CD14-positive monocyte (primary cell): ENCODE results near the gene RIPK3. TPM values are rescaled to one million over a fixed set of nuclear protein-coding genes. Genes with fewer than 3 reads are reported as not detected.

Source experiments
- DNase-seq, 3 donors: peaks; one replicate each; pipeline ENCODE4 v3.0.0-alpha.2; 2011 to 2022
- H2AFZ ChIP-seq: 2 replicates; pipeline ENCODE4 v1.6.0; 2012; ENCODE audit warnings: mild to moderate bottlenecking, low read depth, low read length, inconsistent platforms; ENCODE audit not compliant: insufficient read depth, poor library complexity, severe bottlenecking
- H3K27ac ChIP-seq, 2 donors: 1 replicate in 1 of 2; 2 replicates in 1 of 2; pipeline ENCODE4 v1.5.1; 2012 to 2013; ENCODE audit warnings: low read length in 2 of 2, control low read depth in 1 of 2, inconsistent platforms in 1 of 2, low read depth in 1 of 2, mild to moderate bottlenecking in 1 of 2
- H3K27me3 ChIP-seq, 2 donors: one replicate each; pipeline versions ENCODE4 v1.6.0 to v1.6.1; 2011 to 2013; ENCODE audit warnings: low read length in 2 of 2; ENCODE audit not compliant: control insufficient read depth in 2 of 2, insufficient read depth in 2 of 2
- H3K36me3 ChIP-seq, 2 donors: replicated peaks in 1 of 2; 1 replicate in 1 of 2; 2 replicates in 1 of 2; pipeline versions ENCODE4 v1.5.1 to v1.6.1; 2012 to 2013; ENCODE audit warnings: low read length in 2 of 2, control low read depth in 1 of 2, inconsistent platforms in 1 of 2, mild to moderate bottlenecking in 1 of 2; ENCODE audit not compliant: insufficient read depth in 2 of 2, control insufficient read depth in 1 of 2
- H3K4me1 ChIP-seq, 2 donors: 1 replicate in 1 of 2; 2 replicates in 1 of 2; pipeline versions ENCODE4 v1.5.1 to v1.6.1; 2012 to 2013; ENCODE audit warnings: low read length in 2 of 2, control low read depth in 1 of 2, inconsistent platforms in 1 of 2, mild to moderate bottlenecking in 1 of 2, moderate library complexity in 1 of 2; ENCODE audit not compliant: insufficient read depth in 2 of 2, control insufficient read depth in 1 of 2
- H3K4me2 ChIP-seq: replicated peaks from 2 replicates; pipeline ENCODE3; 2012; ENCODE audit warnings: low read length, moderate library complexity, mild to moderate bottlenecking; ENCODE audit not compliant: poor library complexity, severe bottlenecking; ENCODE audit errors: extremely low read depth
- H3K4me3 ChIP-seq, 3 experiments: fragments of 200-600 bp in 1 of 3; sonication (generic) in 1 of 3; replicated peaks in 1 of 3; 1 replicate in 2 of 3; 2 replicates in 1 of 3; pipeline ENCODE4 v1.5.1; 2011 to 2013; ENCODE audit warnings: low read length in 3 of 3, mild to moderate bottlenecking in 3 of 3, control low read depth in 2 of 3, low read depth in 2 of 3, inconsistent platforms in 1 of 3, moderate library complexity in 1 of 3
- H3K79me2 ChIP-seq: 2 replicates; pipeline ENCODE4 v1.6.0; 2012; ENCODE audit warnings: mild to moderate bottlenecking, control low read depth, inconsistent platforms, low read length, moderate library complexity; ENCODE audit not compliant: insufficient read depth
- H3K9ac ChIP-seq: 2 replicates; pipeline ENCODE4 v1.6.0; 2017; ENCODE audit warnings: low read length, mild to moderate bottlenecking; ENCODE audit not compliant: insufficient read depth, poor library complexity, severe bottlenecking
- H3K9me3 ChIP-seq, 2 donors: replicated peaks in 1 of 2; 1 replicate in 1 of 2; 2 replicates in 1 of 2; pipeline versions ENCODE4 v1.5.1 to v1.6.1; 2012 to 2013; ENCODE audit warnings: low read length in 2 of 2, control low read depth in 1 of 2; ENCODE audit not compliant: control insufficient read depth in 1 of 2, insufficient read depth in 1 of 2
- H4K20me1 ChIP-seq: 2 replicates; pipeline ENCODE4 v1.6.0; 2012; ENCODE audit warnings: mild to moderate bottlenecking, low read length, control low read depth, moderate library complexity; ENCODE audit not compliant: insufficient read depth
- H3K27ac Mint-ChIP-seq, 7 donors: one replicate each; pipeline ENCODE4 v1.8.0; 2020; ENCODE audit warnings: mild to moderate bottlenecking in 7 of 7, mixed read lengths in 7 of 7, moderate library complexity in 6 of 7, inconsistent platforms in 2 of 7
- H3K27me3 Mint-ChIP-seq, 3 donors: one replicate each; pipeline ENCODE4 v1.8.0; 2021 to 2022; ENCODE audit warnings: low read depth in 3 of 3, mild to moderate bottlenecking in 3 of 3, mixed read lengths in 3 of 3, moderate library complexity in 3 of 3, inconsistent platforms in 1 of 3
- H3K36me3 Mint-ChIP-seq, 2 donors: one replicate each; pipeline ENCODE4 v1.8.0; 2020; ENCODE audit warnings: mixed read lengths in 2 of 2, inconsistent platforms in 1 of 2, mild to moderate bottlenecking in 1 of 2
- H3K4me1 Mint-ChIP-seq: one replicate; pipeline ENCODE4 v1.8.0; 2020; ENCODE audit warnings: mild to moderate bottlenecking, mixed read lengths
- H3K4me3 Mint-ChIP-seq, 2 donors: one replicate each; pipeline ENCODE4 v1.8.0; 2020; ENCODE audit warnings: mild to moderate bottlenecking in 2 of 2, mixed read lengths in 2 of 2, moderate library complexity in 1 of 2
- H3K9me3 Mint-ChIP-seq, 7 donors: one replicate each; pipeline ENCODE4 v1.8.0; 2020 to 2022; ENCODE audit warnings: mixed read lengths in 7 of 7, mild to moderate bottlenecking in 6 of 7, moderate library complexity in 6 of 7, inconsistent platforms in 2 of 7
- WGBS: methylation state at CpG from one replicate; pipeline ENCODE4 v1.1.5; 2013; ENCODE audit warnings: missing lambda C conversion rate; ENCODE audit not compliant: insufficient coverage; 5-methylcytosine and 5-hydroxymethylcytosine counted together
- intact Hi-C, 2 donors: fragments of 100-400 bp; cut with micrococcal nuclease; formaldehyde crosslinking; loops; one replicate each; pipeline versions ENCODE4 v1.15.0 to v1.15.1; 2023
- polyA plus RNA-seq, 3 donors: library from polyadenylated mRNA; depleted of rRNA in 1 of 3; unstranded in 2 of 3; stranded (reverse) in 1 of 3; fragments of 300-500 nt in 2 of 3; fragments of >200 nt in 1 of 3; fragmentation: Illumina TruSeq in 2 of 3; gene quantifications; 1 replicate in 2 of 3; 2 replicates in 1 of 3; pipeline ENCODE4 v1.2.3, GENCODE V29; 2012 to 2021
- TF ChIP-seq, protein P1 (sequence below): fragments of 200-600 bp; IDR thresholded peaks from one replicate; pipeline ENCODE4 v1.8.0; 2022; ENCODE audit warnings: antibody characterized with exemption, mild to moderate bottlenecking

RIPK3 gene
- polyA plus RNA-seq, 3 donors, result 11.7 to 69.6 (median 11.8) TPM

DNA sequence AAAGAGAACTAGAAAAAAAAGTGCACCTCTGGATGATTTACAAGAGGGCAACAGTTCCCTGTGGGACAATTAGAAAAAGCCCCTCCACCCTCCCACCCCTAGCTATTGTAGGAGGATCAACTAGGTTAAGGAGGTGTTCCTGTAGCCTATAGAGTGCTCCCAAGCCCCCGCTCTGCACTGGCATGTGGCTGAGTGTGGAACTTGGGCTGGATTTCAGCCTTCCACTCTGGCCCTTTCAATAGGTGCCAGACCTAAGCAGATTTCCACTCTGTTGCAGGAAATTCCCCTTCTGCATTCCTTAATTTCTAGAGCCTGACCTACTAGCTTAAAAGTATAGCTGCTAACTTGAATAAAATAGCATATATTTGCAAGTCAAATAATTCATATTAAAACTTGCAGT, 31.0 kb upstream of the RIPK3 start:
- Histone ChIP-seq H2AFZ (no peak overlapping the region), H3K4me2 (no peak overlapping the region), H3K9me3 (peaks cover 0 to 18% of the 10 kb centered on the region in 2 donors), H3K4me1 (peaks cover 26 to 28% of the 10 kb centered on the region in 2 donors), H3K4me3 (no peak overlapping the region), H4K20me1 (no peaks in the 10 kb centered on the region), H3K27ac (no peak overlapping the region), H3K36me3 (no peaks in the 10 kb centered on the region), H3K27me3 (peaks cover 32 to 48% of the 10 kb centered on the region in 2 donors), H3K9ac (no peak overlapping the region), H3K79me2 (no peaks in the 10 kb centered on the region)
- Mint-ChIP-seq H3K27ac (no peak overlapping the region), H3K27me3 (peaks cover 43 to 50% (median 47%) of the 10 kb centered on the region in 3 donors), H3K36me3 (peaks cover 3 to 11% of the 10 kb centered on the region in 2 donors), H3K9me3 (peaks cover 0 to 15% (median 10%) of the 10 kb centered on the region in 7 donors), H3K4me1 (peaks cover 18% of the 10 kb centered on the region), H3K4me3 (no peak overlapping the region)
- no peak for DNase-seq
- no CpG with 5 or more reads among the region's 1 CpG for WGBS
- TF ChIP-seq, protein P1, sequence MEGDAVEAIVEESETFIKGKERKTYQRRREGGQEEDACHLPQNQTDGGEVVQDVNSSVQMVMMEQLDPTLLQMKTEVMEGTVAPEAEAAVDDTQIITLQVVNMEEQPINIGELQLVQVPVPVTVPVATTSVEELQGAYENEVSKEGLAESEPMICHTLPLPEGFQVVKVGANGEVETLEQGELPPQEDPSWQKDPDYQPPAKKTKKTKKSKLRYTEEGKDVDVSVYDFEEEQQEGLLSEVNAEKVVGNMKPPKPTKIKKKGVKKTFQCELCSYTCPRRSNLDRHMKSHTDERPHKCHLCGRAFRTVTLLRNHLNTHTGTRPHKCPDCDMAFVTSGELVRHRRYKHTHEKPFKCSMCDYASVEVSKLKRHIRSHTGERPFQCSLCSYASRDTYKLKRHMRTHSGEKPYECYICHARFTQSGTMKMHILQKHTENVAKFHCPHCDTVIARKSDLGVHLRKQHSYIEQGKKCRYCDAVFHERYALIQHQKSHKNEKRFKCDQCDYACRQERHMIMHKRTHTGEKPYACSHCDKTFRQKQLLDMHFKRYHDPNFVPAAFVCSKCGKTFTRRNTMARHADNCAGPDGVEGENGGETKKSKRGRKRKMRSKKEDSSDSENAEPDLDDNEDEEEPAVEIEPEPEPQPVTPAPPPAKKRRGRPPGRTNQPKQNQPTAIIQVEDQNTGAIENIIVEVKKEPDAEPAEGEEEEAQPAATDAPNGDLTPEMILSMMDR, result no peak
- intact Hi-C loops, result loop anchor here in 1 of 2 donors (5.0 kb wide), 1 partner anchor 37 kb away; no protein-coding TSS in a partner anchor

DNA sequence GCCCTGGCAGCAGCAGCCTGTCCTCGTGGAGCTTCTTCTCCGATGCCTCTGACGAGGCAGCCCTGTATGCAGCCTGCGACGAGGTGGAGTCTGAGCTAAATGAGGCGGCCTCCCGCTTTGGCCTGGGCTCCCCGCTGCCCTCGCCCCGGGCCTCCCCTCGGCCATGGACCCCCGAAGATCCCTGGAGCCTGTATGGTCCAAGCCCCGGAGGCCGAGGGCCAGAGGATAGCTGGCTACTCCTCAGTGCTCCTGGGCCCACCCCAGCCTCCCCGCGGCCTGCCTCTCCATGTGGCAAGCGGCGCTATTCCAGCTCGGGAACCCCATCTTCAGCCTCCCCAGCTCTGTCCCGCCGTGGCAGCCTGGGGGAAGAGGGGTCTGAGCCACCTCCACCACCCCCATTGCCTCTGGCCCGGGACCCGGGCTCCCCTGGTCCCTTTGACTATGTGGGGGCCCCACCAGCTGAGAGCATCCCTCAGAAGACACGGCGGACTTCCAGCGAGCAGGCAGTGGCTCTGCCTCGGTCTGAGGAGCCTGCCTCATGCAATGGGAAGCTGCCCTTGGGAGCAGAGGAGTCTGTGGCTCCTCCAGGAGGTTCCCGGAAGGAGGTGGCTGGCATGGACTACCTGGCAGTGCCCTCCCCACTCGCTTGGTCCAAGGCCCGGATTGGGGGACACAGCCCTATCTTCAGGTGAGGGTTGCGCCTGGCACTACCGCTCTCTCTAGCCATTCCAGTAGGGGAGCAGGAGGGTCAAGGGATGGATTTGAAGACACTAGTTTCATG, 30.3 kb upstream of the RIPK3 start:
- no peak overlapping the region for H3K4me3 Mint-ChIP-seq
- H3K4me1 Mint-ChIP-seq, result peaks cover 25% of the 10 kb centered on the region
- H3K27ac Mint-ChIP-seq, result no peak overlapping the region
- Histone ChIP-seq H2AFZ (no peak overlapping the region), H3K4me3 (no peak overlapping the region), H3K4me2 (no peak overlapping the region), H3K9ac (no peak overlapping the region), H3K9me3 (peaks cover 0 to 18% of the 10 kb centered on the region in 2 donors), H3K36me3 (no peaks in the 10 kb centered on the region), H3K4me1 (peaks cover 29 to 32% of the 10 kb centered on the region in 2 donors), H3K27ac (no peak overlapping the region), H3K27me3 (peaks cover 37 to 54% of the 10 kb centered on the region in 2 donors), H3K79me2 (no peaks in the 10 kb centered on the region), H4K20me1 (no peaks in the 10 kb centered on the region)
- 96% methylated on average over 27 of the region's 32 CpGs for WGBS
- H3K9me3 Mint-ChIP-seq, result peaks cover 0 to 20% (median 10%) of the 10 kb centered on the region in 7 donors
- TF ChIP-seq, protein P1, result no peak
- intact Hi-C loops, result loop anchor here in 1 of 2 donors (5.0 kb wide), 1 partner anchor 37 kb away; no protein-coding TSS in a partner anchor
- peaks cover 3 to 18% of the 10 kb centered on the region in 2 donors for H3K36me3 Mint-ChIP-seq
- H3K27me3 Mint-ChIP-seq, result peaks cover 49 to 56% (median 50%) of the 10 kb centered on the region in 3 donors
- no peak for DNase-seq
